ENCODE results near the gene RTL10.

RTL10 gene

GRCh38 chr22:19843857-19844376, 10.8 kb downstream of the RTL10 start:
- no peak for TF ChIP-seq CTCF (IDR thresholded peaks at IDR 0.05)
- no peaks in the 10 kb centered on the region for H3K79me2 ChIP-seq
- H3K4me2 ChIP-seq (ENCODE audit: low read length), result no peak overlapping the region
- H3K4me1 ChIP-seq, result peaks cover 4% of the 10 kb centered on the region
- H2AFZ ChIP-seq, result no peak overlapping the region
- no peaks in the 10 kb centered on the region for H3K27me3 ChIP-seq (ENCODE audit: control insufficient read depth, insufficient read depth, low read length)
- no peak overlapping the region for H3K27ac ChIP-seq
- no peaks in the 10 kb centered on the region for H3K36me3 ChIP-seq (ENCODE audit: control insufficient read depth, insufficient read depth, low read length)
- H3K9ac ChIP-seq, result no peak overlapping the region
- H3K9me3 ChIP-seq (ENCODE audit: control insufficient read depth, low read length), result no peaks in the 10 kb centered on the region
- H3K4me3 ChIP-seq (ENCODE audit: low read depth, low read length), result no peak overlapping the region

DNA sequence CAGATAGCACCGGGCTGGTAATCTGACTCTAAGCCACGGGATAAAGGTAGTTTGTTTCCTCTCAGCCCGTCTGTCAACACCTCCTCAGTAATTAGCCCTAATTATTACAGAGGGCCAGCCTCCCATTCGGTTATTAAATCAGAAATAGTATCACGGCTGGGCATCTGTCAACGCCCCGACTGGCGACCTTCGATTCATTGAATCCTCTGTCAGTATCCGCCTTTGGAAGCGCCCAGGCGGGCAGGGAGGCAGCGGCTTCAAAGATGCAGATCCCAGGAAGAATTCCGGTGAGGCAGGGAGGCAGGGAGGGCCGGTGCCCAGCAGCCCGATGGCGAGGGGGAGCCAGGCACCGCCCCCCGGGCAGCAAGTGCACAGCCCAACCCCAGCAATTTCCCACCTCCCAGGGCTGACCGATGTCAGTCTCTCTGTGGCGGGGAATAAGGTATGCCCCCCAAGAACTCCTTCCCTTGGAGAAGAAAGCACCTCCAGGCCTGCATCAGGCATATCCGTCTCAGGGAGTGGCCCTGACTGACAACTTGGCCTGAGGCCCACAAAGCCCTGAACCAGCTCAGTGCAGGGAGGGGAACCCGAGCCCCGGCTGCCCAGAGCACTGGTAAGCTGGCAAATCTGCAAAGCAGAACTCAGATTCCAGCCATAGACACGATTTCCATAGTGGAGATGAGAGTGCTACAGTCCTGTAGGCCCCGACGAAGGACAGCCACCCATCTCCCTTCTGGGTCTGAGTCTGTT, 11.4 kb downstream of the RTL10 start:
- H3K27me3 ChIP-seq (ENCODE audit: control insufficient read depth, insufficient read depth, low read length), result no peaks in the 10 kb centered on the region
- no peak overlapping the region for H3K4me2 ChIP-seq (ENCODE audit: low read length)
- H3K4me1 ChIP-seq, result no peaks in the 10 kb centered on the region
- no peaks in the 10 kb centered on the region for H3K79me2 ChIP-seq
- H3K27ac ChIP-seq, result no peak overlapping the region
- no peaks in the 10 kb centered on the region for H3K36me3 ChIP-seq (ENCODE audit: control insufficient read depth, insufficient read depth, low read length)
- H3K4me3 ChIP-seq (ENCODE audit: low read depth, low read length), result no peak overlapping the region
- no peak for TF ChIP-seq CTCF (IDR thresholded peaks at IDR 0.05)
- H2AFZ ChIP-seq, result no peak overlapping the region
- no peaks in the 10 kb centered on the region for H3K9me3 ChIP-seq (ENCODE audit: control insufficient read depth, low read length)
- H3K9ac ChIP-seq, result no peak overlapping the region

GRCh38 chr22:19842393-19843106, 12.1 kb downstream of the RTL10 start:
- no peak for TF ChIP-seq CTCF (IDR thresholded peaks at IDR 0.05)
- Histone ChIP-seq H3K4me2 (ENCODE audit: low read length) (no peak overlapping the region), H3K79me2 (no peaks in the 10 kb centered on the region), H3K27ac (no peak overlapping the region), H3K9me3 (ENCODE audit: control insufficient read depth, low read length) (no peaks in the 10 kb centered on the region), H3K4me3 (ENCODE audit: low read depth, low read length) (no peak overlapping the region), H3K36me3 (ENCODE audit: control insufficient read depth, insufficient read depth, low read length) (no peaks in the 10 kb centered on the region), H3K4me1 (no peaks in the 10 kb centered on the region), H3K27me3 (ENCODE audit: control insufficient read depth, insufficient read depth, low read length) (no peaks in the 10 kb centered on the region), H2AFZ (no peak overlapping the region), H3K9ac (no peak overlapping the region)

DNA sequence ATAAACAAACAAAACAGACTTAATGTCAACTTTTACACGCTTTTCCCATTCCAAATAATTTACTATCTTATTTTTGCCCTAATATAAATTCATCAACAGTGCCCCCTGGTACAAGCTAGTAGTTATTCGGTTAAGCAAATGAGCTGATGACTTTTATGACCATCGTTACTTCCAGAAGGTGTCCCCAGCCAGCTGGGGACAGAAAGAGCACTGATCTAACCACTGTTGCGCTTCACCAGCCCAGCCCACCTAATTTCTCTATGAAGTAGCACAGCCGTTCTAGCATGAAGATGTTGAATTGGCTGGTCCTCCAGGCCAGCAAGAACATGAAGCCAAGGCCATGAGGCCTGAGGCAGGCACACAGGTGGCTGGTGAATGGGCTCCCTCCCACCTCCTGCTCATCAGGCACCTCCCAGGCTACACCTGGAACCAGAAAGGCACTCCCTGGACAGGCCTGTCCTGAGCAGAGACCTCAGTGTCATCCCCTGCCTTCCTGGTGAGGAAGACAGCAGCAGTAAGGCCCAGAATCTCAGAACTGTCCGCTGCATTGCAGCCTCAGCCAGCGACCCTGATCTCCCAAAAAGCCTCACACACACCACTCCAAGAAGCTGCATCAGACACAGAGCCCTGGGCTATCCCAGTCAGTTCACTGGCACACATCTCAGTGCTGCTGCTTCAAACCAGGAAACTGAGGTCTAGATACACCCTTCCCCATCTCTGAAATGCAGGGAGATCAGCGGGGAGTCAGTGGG, 12.9 kb downstream of the RTL10 start:
- no peak overlapping the region for H3K9ac ChIP-seq
- no peak overlapping the region for H2AFZ ChIP-seq
- H3K79me2 ChIP-seq, result no peaks in the 10 kb centered on the region
- TF ChIP-seq CTCF (IDR thresholded peaks at IDR 0.05), result no peak
- H3K4me1 ChIP-seq, result no peaks in the 10 kb centered on the region
- no peak overlapping the region for H3K4me2 ChIP-seq (ENCODE audit: low read length)
- no peaks in the 10 kb centered on the region for H3K27me3 ChIP-seq (ENCODE audit: control insufficient read depth, insufficient read depth, low read length)
- no peak overlapping the region for H3K4me3 ChIP-seq (ENCODE audit: low read depth, low read length)
- H3K9me3 ChIP-seq (ENCODE audit: control insufficient read depth, low read length), result no peaks in the 10 kb centered on the region
- no peaks in the 10 kb centered on the region for H3K36me3 ChIP-seq (ENCODE audit: control insufficient read depth, insufficient read depth, low read length)
- H3K27ac ChIP-seq, result no peak overlapping the region
